HepG2 (cell line): ENCODE results near the gene SRRT.

Experiments
- CTCF ChIP-seq: sonication (generic); formaldehyde crosslinking; IDR thresholded peaks from 2 replicates; pipeline ENCODE4 v1.5.0; 2020; ENCODE audit warnings: mild to moderate bottlenecking, missing genetic modification reagents, moderate library complexity
- HNRNPUL1 ChIP-seq: fragments of 200-400 bp; formaldehyde crosslinking; IDR thresholded peaks from 2 replicates; pipeline ENCODE4 v1.6.1; 2017; ENCODE audit warnings: low read depth, mild to moderate bottlenecking, low read length, moderate library complexity
- XRCC5 ChIP-seq: fragments of 200-400 bp; formaldehyde crosslinking; optimal IDR thresholded peaks from 2 replicates; pipeline ENCODE3; 2017; ENCODE audit warnings: mild to moderate bottlenecking, low read length
- ZNF512B ChIP-seq: sonication (generic); formaldehyde crosslinking; IDR thresholded peaks from 2 replicates; pipeline ENCODE4 v1.5.1; 2020; ENCODE audit warnings: missing genetic modification reagents, mild to moderate bottlenecking, borderline replicate concordance

- TF ChIP-seq CTCF (no peak), ZNF512B (no peak), HNRNPUL1 (no peak), XRCC5 (no peak)
Measured at GRCh38 chr7:100886142-100886935, 11.4 kb downstream of the SRRT start.
